Measurements from ENCODE around the gene PAX7. TPM values are rescaled to one million over a fixed set of nuclear protein-coding genes. Genes with fewer than 3 reads are reported as not detected.

PAX7 gene
- polyA plus RNA-seq, 2 of the 4 experiments (the other 2 are of a cell fraction), result 0.23 to 0.48 TPM

GRCh38 chr1:18750600-18750999 is 120.0 kb downstream of the PAX7 start:
- FAIRE-seq (no peak), ATAC-seq (no peak), DNase-seq (ENCODE audit: low read depth in 1 of 2, low spot score in 1 of 2) (no peak)
- peaks cover 7% of the 10 kb centered on the region; the same call in 2 of the 3 replicates for H3K9me3 ChIP-seq
- POLR2A ChIA-PET, result no interaction called here
- H3K4me3 ChIP-seq, result no peak overlapping the region
- H3K4me1 ChIP-seq, result no peaks in the 10 kb centered on the region
- H3K4me2 ChIP-seq, result no peak overlapping the region
- TF ChIP-seq CEBPB (IDR thresholded peaks at IDR 0.05) (no peak), HMGXB4 (CRISPR knock-in tag; IDR thresholded peaks at IDR 0.05; ENCODE audit: borderline replicate concordance) (no peak), BCL3 (IDR thresholded peaks at IDR 0.05) (no peak), SMC3 (IDR thresholded peaks at IDR 0.05) (no peak), MAX (IDR thresholded peaks at IDR 0.05) (no peak), CBX2 (IDR thresholded peaks at IDR 0.05; ENCODE audit: borderline replicate concordance, low read depth) (no peak), HOXA7 (CRISPR knock-in tag; IDR thresholded peaks at IDR 0.05) (no peak), NFE2L2 (conservative IDR thresholded peaks at IDR 0.05; ENCODE audit: low read length) (no peak), ELK1 (IDR thresholded peaks at IDR 0.05; ENCODE audit: low read depth, low read length) (no peak), ZC3H11A (IDR thresholded peaks at IDR 0.05) (no peak), EHMT2 (IDR thresholded peaks at IDR 0.05; ENCODE audit: low read depth) (no peak), KDM1A (IDR thresholded peaks at IDR 0.05; ENCODE audit: low read depth) (no peak), EHF (CRISPR knock-in tag; IDR thresholded peaks at IDR 0.05) (no peak), TP53 (CRISPR knock-in tag; IDR thresholded peaks at IDR 0.05) (no peak), FOSB (CRISPR knock-in tag; IDR thresholded peaks at IDR 0.05) (no peak), RNF2 (IDR thresholded peaks at IDR 0.05; ENCODE audit: borderline replicate concordance, low read depth) (no peak), POLR2AphosphoS2 (conservative IDR thresholded peaks at IDR 0.05; ENCODE audit: low read length) (no peak), CHD4 (IDR thresholded peaks at IDR 0.05; ENCODE audit: borderline replicate concordance) (no peak), NPAS2 (CRISPR knock-in tag; IDR thresholded peaks at IDR 0.05; ENCODE audit: borderline replicate concordance) (no peak), RARB (CRISPR knock-in tag; IDR thresholded peaks at IDR 0.05) (no peak)
- CTCF ChIA-PET, result interaction anchor here (0.8 kb wide), 1 partner anchor 86 kb away, joined by 3 read pairs; no protein-coding TSS in a partner anchor
- 13% methylated on average over 2 of the region's 2 CpGs for WGBS (ENCODE audit: missing lambda C conversion rate)
- H3K27ac ChIP-seq, result no peak overlapping the region

- peaks cover 8% of the 10 kb centered on the region; the same call in 2 of the 3 replicates for H3K9me3 ChIP-seq
- ATAC-seq (no peak), DNase-seq (ENCODE audit: low read depth in 1 of 2, low spot score in 1 of 2) (no peak), FAIRE-seq (no peak)
- H3K4me1 ChIP-seq, result no peaks in the 10 kb centered on the region
- no peak overlapping the region for H3K4me3 ChIP-seq
- H3K27ac ChIP-seq, result no peak overlapping the region
- WGBS (ENCODE audit: missing lambda C conversion rate), result 19% methylated on average over 4 of the region's 4 CpGs
- ChIA-PET CTCF (interaction anchor here (0.5 to 2.0 kb wide), 2 partner anchors 10 to 40 kb away, joined by 3 to 4 read pairs; no protein-coding TSS in a partner anchor), POLR2A (no interaction called here)
- H3K4me2 ChIP-seq, result no peak overlapping the region
- no peak for TF ChIP-seq FOSB (CRISPR knock-in tag; IDR thresholded peaks at IDR 0.05)
- TF ChIP-seq BHLHE40 (IDR thresholded peaks at IDR 0.05; ENCODE audit: low read depth, low read length), result no peak
- no peak for TF ChIP-seq RARB (CRISPR knock-in tag; IDR thresholded peaks at IDR 0.05)
- no peak for TF ChIP-seq EHF (CRISPR knock-in tag; IDR thresholded peaks at IDR 0.05)
- TF ChIP-seq CHD2 (IDR thresholded peaks at IDR 0.05; ENCODE audit: low read length, partially characterized antibody), result no peak
- no peak for TF ChIP-seq USF2 (IDR thresholded peaks at IDR 0.05)
- TF ChIP-seq ESRRA (IDR thresholded peaks at IDR 0.05; ENCODE audit: borderline replicate concordance, low read length), result no peak
- no peak for TF ChIP-seq HOXB5 (CRISPR knock-in tag; IDR thresholded peaks at IDR 0.05)
- no peak for TF ChIP-seq HOXB13 (CRISPR knock-in tag; IDR thresholded peaks at IDR 0.05; ENCODE audit: low read depth)
- no peak for TF ChIP-seq JUNB (IDR thresholded peaks at IDR 0.05)
- no peak for TF ChIP-seq HMGXB4 (CRISPR knock-in tag; IDR thresholded peaks at IDR 0.05; ENCODE audit: borderline replicate concordance)
- TF ChIP-seq GATA3 (IDR thresholded peaks at IDR 0.05; ENCODE audit: borderline replicate concordance), result no peak
- TF ChIP-seq ZNF302 (CRISPR knock-in tag; IDR thresholded peaks at IDR 0.05), result no peak
- no peak for TF ChIP-seq BCL3 (IDR thresholded peaks at IDR 0.05)
- no peak for TF ChIP-seq ZSCAN20 (CRISPR knock-in tag; IDR thresholded peaks at IDR 0.05)
Measured at GRCh38 chr1:18751425-18751824, 120.8 kb downstream of the PAX7 start.
